ENCODE data around the gene SAE1.
"Not testable (repeated sequence)": the region's sequence is repeated elsewhere in the genome, so short reads cannot be mapped to it uniquely, and the experiment has no call there.

The SAE1 gene

DNA sequence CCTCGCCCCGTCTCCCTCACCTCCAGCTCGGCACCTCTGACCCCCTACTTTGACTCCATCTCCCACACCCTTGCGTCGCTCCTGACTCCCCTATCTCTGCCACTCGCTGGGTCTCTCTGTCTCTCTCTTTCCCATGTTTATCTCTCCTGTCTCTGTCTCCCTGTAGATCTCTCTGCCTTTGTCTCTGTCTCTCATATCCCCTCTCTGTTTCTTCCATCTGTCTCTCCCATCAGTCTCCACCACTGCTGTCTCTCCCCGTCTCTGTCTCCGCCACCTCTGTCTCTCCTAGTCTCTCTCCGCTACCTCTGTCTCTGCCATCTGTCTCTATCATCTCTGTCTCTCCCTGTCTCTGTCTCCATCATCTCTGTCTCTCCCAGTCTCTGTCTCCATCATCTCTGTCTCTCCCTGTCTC, 112.7 kb downstream of the SAE1 start:
- no peak for DNase-seq

DNA sequence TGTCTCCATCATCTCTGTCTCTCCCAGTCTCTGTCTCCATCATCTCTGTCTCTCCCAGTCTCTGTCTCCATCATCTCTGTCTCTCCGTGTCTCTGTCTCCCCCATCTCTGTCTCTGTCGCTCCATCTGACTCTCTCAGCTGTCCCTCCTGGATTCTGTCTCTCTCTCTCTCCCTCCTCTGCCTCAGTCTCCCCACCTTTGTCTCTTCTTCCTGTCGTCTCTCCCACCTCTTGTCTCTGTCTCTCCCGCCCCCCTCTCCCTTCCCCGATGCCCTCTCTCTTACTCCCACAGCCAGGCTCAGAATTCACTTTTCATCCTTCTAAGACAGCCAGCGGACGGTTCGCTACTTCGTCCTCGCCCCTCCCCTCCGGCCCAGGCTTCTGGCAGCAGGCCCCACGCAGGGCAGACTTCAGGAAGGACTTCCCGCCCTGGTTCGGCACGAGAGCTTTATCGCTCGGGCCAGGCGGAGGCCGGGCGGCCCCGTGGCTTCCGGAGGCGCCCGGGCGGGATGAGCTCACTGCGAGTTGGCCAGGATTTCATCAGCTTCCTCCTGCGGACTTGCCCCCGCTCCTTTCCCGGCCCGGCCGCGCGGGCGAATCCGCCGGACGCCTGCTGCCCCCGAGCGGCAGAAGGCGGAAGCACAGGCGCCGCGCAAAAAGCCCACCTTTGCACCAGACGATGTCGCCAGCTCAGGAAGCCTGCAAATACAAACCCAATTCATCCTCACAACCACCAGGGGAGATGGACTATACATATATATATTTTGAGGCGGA, 113.3 kb downstream of the SAE1 start:
- peak; percentile 90 for DNase-seq

DNA sequence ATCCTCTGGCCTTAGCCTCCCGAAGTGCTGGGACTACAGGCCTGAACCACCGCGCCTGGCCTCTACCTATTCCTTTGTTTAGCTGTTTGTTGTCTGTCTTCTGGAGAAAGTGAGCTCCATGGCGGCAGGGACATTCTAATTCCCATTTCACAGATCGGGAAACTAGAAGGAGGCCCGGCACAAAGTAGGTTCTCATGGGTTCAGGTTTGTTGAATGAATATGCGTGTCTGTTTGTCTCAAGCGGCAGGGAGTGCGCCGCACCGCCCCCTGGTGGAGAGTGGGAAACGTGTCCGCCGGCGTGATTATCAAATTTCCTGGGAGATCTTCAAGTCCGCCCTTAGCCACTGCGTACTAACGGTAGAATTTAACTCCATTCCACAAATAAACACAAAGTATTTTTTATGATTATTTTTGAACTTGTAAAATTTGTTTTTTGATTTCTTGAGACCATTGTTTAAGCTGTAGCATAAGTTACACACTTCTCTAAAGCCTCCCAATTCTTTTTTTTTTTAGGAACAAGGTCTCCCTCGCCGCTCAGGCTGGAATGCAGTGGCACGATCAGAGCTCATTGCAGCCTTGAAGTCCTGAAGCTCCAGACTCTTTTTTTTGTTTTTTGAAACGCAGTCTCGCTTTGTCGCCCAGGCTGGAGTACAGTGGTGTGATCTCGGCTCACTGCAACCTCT, 116.8 kb downstream of the SAE1 start:
- DNase-seq, result peak; percentile 32

DNA sequence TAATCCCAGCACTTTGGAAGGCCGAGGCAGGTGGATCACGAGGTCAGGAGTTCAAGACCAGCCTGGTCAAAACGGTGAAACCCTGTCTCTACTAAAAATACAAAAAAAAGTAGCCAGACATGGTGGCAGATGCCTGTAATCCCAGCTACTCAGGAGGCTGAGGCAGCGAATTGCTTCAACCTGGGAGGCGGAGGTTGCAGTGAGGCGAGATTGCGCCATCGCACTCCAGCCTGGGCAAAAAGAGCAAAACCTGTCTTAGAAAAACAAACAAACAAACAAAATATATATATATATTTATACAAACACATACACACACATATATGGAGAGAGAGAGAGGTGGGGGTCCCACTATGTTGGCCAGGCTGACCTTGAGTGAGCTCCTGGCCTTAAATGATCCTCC, 122.4 kb downstream of the SAE1 start:
- DNase-seq, result not testable (repeated sequence)

DNA sequence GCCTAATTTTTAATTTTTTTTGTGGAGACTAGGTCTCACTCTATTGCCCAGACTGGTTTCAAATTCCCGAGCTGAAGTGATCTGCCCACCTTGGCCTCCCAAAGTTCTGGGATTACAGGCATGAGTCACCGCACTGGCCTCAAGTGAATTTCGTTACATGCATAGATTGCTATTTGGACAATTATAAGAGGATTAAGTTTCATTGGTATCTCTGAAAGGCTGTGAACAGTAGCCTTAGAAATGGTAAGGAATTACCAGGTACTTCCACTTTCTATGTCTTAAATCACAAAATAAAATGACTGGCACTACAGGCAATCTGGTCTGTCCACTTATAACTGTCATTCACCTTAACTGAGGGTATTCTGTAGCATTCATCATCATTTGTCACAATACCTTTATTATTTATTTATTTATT, 122.8 kb downstream of the SAE1 start:
- DNase-seq, result no peak

DNA sequence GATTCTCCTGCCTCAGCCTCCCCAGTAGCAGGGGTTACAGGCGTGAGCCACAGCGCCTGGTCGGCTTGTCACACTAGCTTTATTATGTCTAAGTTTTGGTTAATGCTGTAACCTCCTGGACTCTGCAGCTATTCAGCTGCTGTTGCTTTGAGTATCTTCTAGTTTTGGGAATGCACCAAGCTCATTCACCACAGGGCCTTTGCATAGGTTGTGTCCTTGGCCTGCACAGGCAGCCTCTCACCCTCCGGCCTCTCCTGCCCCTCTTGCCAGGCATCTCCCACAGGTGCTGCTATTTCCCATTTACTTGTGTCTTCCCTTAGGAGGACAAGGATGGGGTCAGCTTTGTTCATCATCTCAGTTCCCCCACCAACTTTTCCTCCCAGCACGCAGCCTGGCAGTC, 123.3 kb downstream of the SAE1 start:
- DNase-seq, result no peak

DNA sequence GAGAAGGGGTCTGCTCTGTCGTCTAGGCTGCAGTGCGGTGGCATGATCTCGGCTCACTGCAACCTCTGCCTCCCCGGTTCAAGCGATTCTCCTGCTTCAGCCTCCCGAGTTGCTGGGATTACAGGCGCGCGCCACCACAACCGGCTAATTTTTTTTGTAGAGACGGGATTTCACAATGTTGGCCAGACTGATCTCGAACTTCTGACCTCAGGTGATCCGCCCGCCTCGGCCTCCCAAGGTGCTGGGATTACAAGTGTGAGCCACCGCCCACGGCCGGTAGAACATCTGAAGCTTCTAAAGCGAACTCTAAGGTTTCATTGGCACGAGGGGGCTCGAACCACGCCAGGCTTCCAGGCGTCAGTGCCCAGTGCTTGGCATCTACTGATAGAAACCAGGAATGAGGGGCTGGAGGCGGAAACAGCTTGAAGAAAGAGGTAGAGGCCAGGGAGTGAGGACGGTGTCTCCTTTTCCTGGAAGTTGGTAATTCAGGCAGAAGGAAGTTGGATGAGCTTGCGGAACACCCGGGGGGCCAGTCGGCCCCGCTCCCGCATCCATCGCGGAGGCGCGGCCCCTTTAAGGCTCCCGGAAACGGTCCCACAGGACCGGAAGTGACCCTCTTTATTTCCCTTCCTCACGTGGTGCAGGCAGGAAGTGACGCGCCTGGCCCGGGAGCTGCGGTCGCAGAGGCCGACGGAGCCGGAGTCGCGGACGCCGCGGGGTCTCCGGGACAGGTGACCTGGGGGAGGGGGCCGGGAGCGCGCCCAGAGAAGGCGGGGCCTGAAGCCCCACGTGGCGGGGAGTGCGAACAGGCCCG, 125.5 kb downstream of the SAE1 start, which contains the start of gene CCDC9:
Gene CCDC9 (plus strand): TSS at position 647 of the 814 bp plus-strand sequence. CDS start 1,876 bp downstream, outside the sequence.
- peak; percentile 97 for DNase-seq

DNA sequence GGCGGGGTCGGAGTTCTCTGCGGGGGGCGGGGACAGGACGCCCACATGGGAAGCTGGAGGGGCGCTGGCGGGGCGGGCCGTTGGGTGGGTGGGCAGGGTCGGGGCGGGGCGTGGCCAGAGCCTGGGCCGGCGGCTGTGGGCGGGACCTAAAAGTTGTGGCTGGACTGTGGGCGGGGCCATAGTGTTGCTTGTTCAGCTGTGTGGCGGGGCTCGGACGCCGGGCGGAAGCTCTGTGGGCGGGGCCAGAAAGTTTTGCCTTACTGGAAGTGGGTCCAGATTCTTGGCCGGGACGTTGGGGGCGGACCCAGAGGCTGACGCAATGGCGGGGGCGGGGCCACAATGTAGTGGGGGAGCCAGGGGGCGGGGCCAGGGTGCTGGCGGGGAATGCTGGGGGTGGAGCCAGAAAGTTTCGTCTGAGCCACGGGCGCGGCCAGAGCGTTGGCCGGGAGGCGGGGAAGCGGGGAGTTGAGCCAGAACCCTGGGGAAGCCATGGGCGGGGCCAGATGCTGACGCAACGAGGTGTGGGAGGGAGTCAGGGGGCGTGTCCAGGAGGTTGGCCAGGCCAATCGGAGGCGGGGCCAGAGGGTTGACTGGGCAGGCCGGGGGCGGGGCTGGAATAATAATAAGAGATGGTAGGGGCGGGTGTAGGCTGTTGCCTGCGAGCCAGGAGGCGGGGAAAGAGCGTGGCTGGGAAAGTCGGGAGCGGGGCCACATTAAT, 126.2 kb downstream of the SAE1 start:
- DNase-seq, result peak; percentile 100

DNA sequence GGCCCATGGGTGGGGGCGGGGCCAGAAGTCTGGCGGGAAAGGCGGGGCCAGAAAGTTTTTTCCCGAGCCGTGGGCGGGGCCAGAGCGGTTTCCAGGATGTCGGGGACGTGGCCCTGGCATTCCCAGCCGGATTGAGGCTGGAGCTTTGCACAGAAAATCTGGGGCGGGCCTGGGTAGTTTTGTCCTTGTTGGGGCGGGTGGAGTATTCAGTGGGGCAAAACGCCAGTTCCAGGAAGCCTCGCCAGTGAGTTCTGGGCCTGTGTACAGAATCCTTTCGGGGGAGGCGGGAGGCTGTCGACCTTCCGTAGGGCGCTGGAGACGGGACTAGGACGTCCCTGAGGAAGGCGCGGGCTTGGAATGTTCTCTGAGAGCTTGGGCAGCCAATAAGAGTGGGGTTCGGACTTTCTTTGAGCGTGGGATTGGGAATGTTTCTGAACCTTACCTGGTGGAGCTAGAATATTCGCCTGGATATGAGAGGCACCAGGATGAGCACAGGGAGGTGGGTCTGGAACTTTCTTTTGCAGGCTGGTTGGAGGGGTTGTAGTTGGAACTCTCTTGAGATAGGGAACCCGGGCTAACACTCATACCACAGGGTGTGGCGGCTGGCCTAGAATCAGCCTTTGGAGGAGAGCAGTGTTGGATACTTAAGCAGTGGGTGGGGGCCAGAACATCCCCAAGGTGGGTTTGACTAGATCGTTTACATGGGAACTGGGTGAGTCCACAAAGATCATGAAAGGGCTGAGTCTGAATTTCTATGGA, 127.0 kb downstream of the SAE1 start:
- no peak for DNase-seq

DNA sequence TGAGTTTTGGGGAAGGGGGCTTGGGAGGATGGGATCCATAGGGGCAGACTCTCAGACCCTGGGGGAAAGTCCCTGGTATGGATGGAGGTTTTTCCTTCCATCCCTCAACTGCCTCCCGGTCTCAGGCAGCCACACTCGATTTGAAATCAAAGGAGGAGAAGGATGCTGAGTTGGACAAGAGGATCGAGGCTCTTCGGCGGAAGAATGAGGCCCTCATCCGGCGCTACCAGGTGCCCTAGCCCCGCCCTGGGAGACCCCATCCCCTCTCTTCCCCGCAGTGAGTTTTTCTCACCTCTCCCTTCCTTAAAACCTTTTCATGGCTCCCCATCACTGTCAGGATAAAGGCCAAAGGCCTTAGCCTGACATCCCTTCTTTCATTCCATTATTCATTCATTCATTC, 127.8 kb downstream of the SAE1 start:
- no peak for DNase-seq

DNA sequence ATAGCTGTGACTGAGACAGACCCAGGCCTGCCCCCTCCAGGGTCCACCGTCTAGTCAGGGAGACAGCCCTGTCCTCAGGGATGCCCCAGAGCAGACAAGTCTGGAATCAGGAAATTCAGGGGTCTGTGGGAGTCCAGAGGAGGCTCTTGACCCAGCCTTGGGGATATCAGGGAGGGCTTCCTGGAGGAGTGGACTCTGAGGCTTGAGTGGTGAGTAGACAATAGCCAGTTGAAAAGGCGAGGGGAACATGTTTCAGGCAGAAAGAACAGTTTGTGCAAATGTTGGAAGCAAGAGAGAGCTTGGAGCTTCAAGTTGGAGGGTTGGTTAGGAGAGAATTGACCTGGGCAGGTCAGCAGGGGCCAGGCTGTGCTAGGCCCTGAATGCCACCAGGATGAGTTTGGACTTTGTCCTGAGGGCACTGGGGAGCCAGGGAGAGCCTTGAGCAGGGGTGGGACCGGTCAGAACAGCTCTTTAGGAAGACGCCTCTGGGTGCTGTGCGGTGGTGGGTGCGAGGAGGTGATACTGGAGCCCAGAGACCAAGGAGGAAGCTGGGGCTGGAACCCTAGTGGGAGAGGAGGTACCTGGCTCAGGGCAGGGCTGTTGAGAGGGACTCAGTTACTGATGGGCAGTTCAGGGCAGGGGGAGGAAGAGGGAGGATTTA, 128.4 kb downstream of the SAE1 start:
- DNase-seq, result no peak
